ENCODE data around the gene LRRC45. TPM values are rescaled to one million over a fixed set of nuclear protein-coding genes. Genes with fewer than 3 reads are reported as not detected.

Gene LRRC45
- total and polyA plus RNA-seq, 2 of the 4 experiments (the other 2 are of a cell fraction) = 7.2 to 10.2 TPM

DNA sequence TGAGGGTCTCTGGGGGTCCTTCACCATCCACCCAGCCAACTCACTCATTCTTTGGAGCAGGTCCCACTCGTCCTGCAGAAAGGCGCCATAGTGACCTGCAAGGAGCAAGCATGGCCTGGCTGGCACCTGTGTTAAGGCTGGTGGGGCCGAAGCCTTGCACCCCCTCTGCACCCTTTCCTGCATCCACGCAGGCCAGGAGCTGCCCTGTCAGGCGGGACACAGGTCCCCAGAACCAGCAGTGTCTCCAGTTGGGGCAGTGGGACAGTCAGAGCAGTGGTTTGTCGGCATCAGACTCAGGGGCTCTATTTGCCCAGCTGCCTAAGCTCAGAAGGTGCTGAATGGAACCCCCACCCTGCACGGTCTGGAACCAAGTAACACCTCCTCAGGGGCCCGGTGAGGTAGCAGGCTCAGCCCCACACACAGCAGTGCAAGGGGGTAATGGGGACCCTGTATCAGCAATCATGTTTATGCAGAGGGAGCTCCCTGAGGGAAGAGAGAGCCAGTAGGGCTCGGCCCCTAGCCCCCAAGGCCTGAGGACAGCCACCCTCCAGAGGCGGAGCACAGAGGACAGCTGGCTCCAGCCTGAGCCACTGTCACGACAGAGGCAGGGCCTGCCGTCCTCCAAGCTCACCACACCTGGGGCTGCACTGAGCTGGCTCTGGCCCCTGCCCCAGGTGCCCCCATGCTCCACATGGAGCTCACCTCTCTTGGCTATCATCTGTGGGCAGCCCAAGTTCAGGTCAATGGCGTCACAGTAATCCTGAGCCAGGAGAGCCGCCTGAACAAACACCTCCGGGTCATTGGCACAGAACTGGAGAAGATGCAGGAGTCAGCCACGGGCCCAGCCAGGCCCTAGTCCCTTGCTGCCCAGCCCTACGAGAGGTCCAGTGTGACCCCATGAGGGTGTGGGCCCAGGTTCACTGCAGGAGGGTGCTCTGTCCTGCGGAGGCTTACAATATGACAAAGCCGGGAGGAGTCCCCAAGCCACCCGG lies 40.6 kb downstream of the LRRC45 start:
- WGBS, 2 experiments (ENCODE audit: extremely low coverage in 2 of 2, insufficient read length in 1 of 2) = 90% methylated on average over 10 of the region's 20 CpGs; no CpG with 5 or more reads in 1 of the 2 experiments
- dilution Hi-C loops (cut with HindIII; ENCODE audit: low sequenced_read_pairs, unreplicated experiment) = no loop called here
- no TSS peak for BruUV-seq (replicated peaks)
- no peak for TF ChIP-seq MAZ (IDR thresholded peaks at IDR 0.05; ENCODE audit: borderline replicate concordance, low read depth, low read length)
- TF ChIP-seq, protein P1, sequence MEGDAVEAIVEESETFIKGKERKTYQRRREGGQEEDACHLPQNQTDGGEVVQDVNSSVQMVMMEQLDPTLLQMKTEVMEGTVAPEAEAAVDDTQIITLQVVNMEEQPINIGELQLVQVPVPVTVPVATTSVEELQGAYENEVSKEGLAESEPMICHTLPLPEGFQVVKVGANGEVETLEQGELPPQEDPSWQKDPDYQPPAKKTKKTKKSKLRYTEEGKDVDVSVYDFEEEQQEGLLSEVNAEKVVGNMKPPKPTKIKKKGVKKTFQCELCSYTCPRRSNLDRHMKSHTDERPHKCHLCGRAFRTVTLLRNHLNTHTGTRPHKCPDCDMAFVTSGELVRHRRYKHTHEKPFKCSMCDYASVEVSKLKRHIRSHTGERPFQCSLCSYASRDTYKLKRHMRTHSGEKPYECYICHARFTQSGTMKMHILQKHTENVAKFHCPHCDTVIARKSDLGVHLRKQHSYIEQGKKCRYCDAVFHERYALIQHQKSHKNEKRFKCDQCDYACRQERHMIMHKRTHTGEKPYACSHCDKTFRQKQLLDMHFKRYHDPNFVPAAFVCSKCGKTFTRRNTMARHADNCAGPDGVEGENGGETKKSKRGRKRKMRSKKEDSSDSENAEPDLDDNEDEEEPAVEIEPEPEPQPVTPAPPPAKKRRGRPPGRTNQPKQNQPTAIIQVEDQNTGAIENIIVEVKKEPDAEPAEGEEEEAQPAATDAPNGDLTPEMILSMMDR (conservative IDR thresholded peaks at IDR 0.05; ENCODE audit: low read depth, low read length) = no peak
- TF ChIP-seq RFX5 (IDR thresholded peaks at IDR 0.05; ENCODE audit: low read depth, low read length) = no peak
- TF ChIP-seq CEBPB (IDR thresholded peaks at IDR 0.05; ENCODE audit: low read depth, low read length) = no peak
- TF ChIP-seq RAD21 (IDR thresholded peaks at IDR 0.05; ENCODE audit: low read length) = no peak
- no peak for TF ChIP-seq MAFK (IDR thresholded peaks at IDR 0.05; ENCODE audit: low read depth, low read length)
- TF ChIP-seq NFE2L2 (IDR thresholded peaks at IDR 0.05; ENCODE audit: low read depth, low read length) = no peak
- no peak for TF ChIP-seq FOS (IDR thresholded peaks at IDR 0.05; ENCODE audit: low read depth, low read length)
- TF ChIP-seq, protein P2, sequence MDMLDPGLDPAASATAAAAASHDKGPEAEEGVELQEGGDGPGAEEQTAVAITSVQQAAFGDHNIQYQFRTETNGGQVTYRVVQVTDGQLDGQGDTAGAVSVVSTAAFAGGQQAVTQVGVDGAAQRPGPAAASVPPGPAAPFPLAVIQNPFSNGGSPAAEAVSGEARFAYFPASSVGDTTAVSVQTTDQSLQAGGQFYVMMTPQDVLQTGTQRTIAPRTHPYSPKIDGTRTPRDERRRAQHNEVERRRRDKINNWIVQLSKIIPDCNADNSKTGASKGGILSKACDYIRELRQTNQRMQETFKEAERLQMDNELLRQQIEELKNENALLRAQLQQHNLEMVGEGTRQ (IDR thresholded peaks at IDR 0.05; ENCODE audit: low read depth, low read length) = no peak
- TF ChIP-seq, protein P3, sequence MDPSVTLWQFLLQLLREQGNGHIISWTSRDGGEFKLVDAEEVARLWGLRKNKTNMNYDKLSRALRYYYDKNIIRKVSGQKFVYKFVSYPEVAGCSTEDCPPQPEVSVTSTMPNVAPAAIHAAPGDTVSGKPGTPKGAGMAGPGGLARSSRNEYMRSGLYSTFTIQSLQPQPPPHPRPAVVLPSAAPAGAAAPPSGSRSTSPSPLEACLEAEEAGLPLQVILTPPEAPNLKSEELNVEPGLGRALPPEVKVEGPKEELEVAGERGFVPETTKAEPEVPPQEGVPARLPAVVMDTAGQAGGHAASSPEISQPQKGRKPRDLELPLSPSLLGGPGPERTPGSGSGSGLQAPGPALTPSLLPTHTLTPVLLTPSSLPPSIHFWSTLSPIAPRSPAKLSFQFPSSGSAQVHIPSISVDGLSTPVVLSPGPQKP (IDR thresholded peaks at IDR 0.05; ENCODE audit: borderline replicate concordance, low read depth, low read length) = no peak
- no peak for TF ChIP-seq BHLHE40 (IDR thresholded peaks at IDR 0.05; ENCODE audit: low read depth, low read length)
- no peak for TF ChIP-seq RCOR1 (IDR thresholded peaks at IDR 0.05; ENCODE audit: insufficient replicate concordance, low read length)
- no peak for TF ChIP-seq POLR2A (IDR thresholded peaks at IDR 0.05; ENCODE audit: low read depth, low read length)
- TF ChIP-seq MXI1 (IDR thresholded peaks at IDR 0.05; ENCODE audit: borderline replicate concordance, low read depth, low read length) = no peak

More for the DNA sequence above, 40.6 kb downstream of the LRRC45 start:
- no peak overlapping the region for H2BK15ac ChIP-seq (ENCODE audit: low read depth, low read length)
- ATAC-seq (ENCODE audit: low read depth) = no peak
- in situ Hi-C loops (cut with MboI; ENCODE audit: low sequenced_read_pairs) = no loop called here
- peaks cover 10% of the 10 kb centered on the region for H3K4me1 ChIP-seq (ENCODE audit: control insufficient read depth, insufficient read depth, low read length)
- H3K27me3 ChIP-seq (ENCODE audit: control insufficient read depth, insufficient read depth, low read length) = no peaks in the 10 kb centered on the region
- no peak overlapping the region for H3K23ac ChIP-seq (ENCODE audit: low read depth, low read length)
- no peak overlapping the region for H3K4ac ChIP-seq (ENCODE audit: low read depth, low read length)
- H4K20me1 ChIP-seq (ENCODE audit: insufficient read depth, low read length) = peaks cover 3% of the 10 kb centered on the region; the same call in 1 of the 2 replicates
- H3K56ac ChIP-seq (ENCODE audit: extremely low read depth, insufficient read depth, low read length) = no peak overlapping the region
- no peak overlapping the region for H2AK5ac ChIP-seq (ENCODE audit: low read depth, low read length)
- no peak overlapping the region for H2BK120ac ChIP-seq (ENCODE audit: low read depth, low read length)
- H3K14ac ChIP-seq (replicated peaks; ENCODE audit: low read depth, low read length) = no peak overlapping the region
- H2AK9ac ChIP-seq (replicated peaks; ENCODE audit: low read depth, low read length, poor library complexity) = peak overlapping the region; percentile 24
- H3K36me3 ChIP-seq (ENCODE audit: control insufficient read depth, insufficient read depth, low read length) = peaks cover 42% of the 10 kb centered on the region
- H2AFZ ChIP-seq (replicated peaks; ENCODE audit: low read length, poor library complexity) = peak overlapping the region; percentile 21
- no peak overlapping the region for H3K4me2 ChIP-seq (ENCODE audit: low read depth, low read length)
- H4K5ac ChIP-seq (ENCODE audit: low read depth, low read length) = no peak overlapping the region
- no peak overlapping the region for H4K8ac ChIP-seq (ENCODE audit: low read depth in 2 of 2, low read length in 2 of 2)
- H3K4me3 ChIP-seq (ENCODE audit: insufficient read depth, low read depth, low read length) = no peak overlapping the region
- intact Hi-C loops (cut with micrococcal nuclease) = no loop called here
- H3K79me1 ChIP-seq (ENCODE audit: low read depth in 1 of 2, low read length in 2 of 2) = peaks cover 5 to 36% of the 10 kb centered on the region in 2 experiments; a peak in 3 of 4 replicates
- no peaks in the 10 kb centered on the region; the same call in 1 of the 2 replicates for H3K9me1 ChIP-seq (ENCODE audit: insufficient read depth, low read length)
- no peak overlapping the region for H2BK5ac ChIP-seq (ENCODE audit: low read depth, low read length, poor library complexity, severe bottlenecking)
- ChIA-PET POLR2A (ENCODE audit: unreplicated experiment) (no interaction called here), CTCF (no interaction called here)
- no peak overlapping the region for H3K18ac ChIP-seq (ENCODE audit: low read depth, low read length)
- no peak overlapping the region for H4K91ac ChIP-seq (ENCODE audit: insufficient read depth, low read depth, low read length)
- no peak overlapping the region for H2BK20ac ChIP-seq (ENCODE audit: low read depth, low read length)
- no peak overlapping the region for H3K27ac ChIP-seq (ENCODE audit: insufficient read depth, low read length)
- no peaks in the 10 kb centered on the region for H3K9me3 ChIP-seq (ENCODE audit: control insufficient read depth, insufficient read depth, low read length)
- DNase-seq = no peak
- no peak overlapping the region for H3K9ac ChIP-seq (ENCODE audit: low read depth, low read length)

Measured in IMR-90 (cell line).